OCI-LY7 (cell line): ENCODE results near the gene ST14. TPM values are rescaled to one million over a fixed set of nuclear protein-coding genes. Genes with fewer than 3 reads are reported as not detected.

Experiments used
- BruUV-seq: library from RNA; stranded (reverse); fragments of 400-500 nt; replicated peaks from 2 replicates; lab custom pipeline; 2021; lab: Mats Ljungman, UMichigan
- CTCF ChIA-PET: fragments of 300-600 bp; sonication (Branson Sonifier 250); formaldehyde crosslinking; loops from one replicate; lab custom pipeline; 2022; ENCODE audit warnings: antibody characterized with exemption; ENCODE audit not compliant: unreplicated experiment; lab: Charles Lee
- POLR2A ChIA-PET: fragments of 300-600 bp; sonication (Branson Sonifier 250); formaldehyde crosslinking; loops from one replicate; lab custom pipeline; 2022; ENCODE audit warnings: antibody characterized with exemption; lab: Charles Lee
- DNase-seq: peaks from one replicate; pipeline ENCODE4 v3.0.0-alpha.2; 2015; ENCODE audit warnings: low spot score
- H2AFZ ChIP-seq: fragments of 200-600 bp; sonication (generic), shearing (Covaris generic); 2 replicates; pipeline ENCODE4 v1.6.1; 2014; ENCODE audit warnings: mild to moderate bottlenecking, antibody characterized with exemption, low read length, moderate library complexity
- H3K27ac ChIP-seq: fragments of 200-600 bp; sonication (generic); 2 replicates; pipeline ENCODE4 v1.5.1; 2014; ENCODE audit warnings: mixed run types, low read depth, mild to moderate bottlenecking, moderate library complexity, low read length, inconsistent platforms; ENCODE audit not compliant: poor library complexity, severe bottlenecking
- H3K36me3 ChIP-seq: fragments of 200-600 bp; sonication (generic); 2 replicates; pipeline ENCODE4 v1.6.1; 2014; ENCODE audit warnings: mild to moderate bottlenecking, antibody characterized with exemption, low read length, moderate library complexity, mixed read lengths; ENCODE audit not compliant: insufficient read depth
- H3K4me1 ChIP-seq: fragments of 200-600 bp; sonication (generic); 2 replicates; pipeline ENCODE4 v1.5.1; 2014; ENCODE audit warnings: mild to moderate bottlenecking, low read length; ENCODE audit not compliant: insufficient read depth, poor library complexity, severe bottlenecking
- H3K4me2 ChIP-seq: fragments of 200-600 bp; sonication (generic); 2 replicates; pipeline ENCODE4 v1.6.1; 2014; ENCODE audit warnings: mild to moderate bottlenecking, low read length
- H3K4me3 ChIP-seq: fragments of 200-600 bp; sonication (generic); 2 replicates; pipeline ENCODE4 v1.5.1; 2014; ENCODE audit warnings: mild to moderate bottlenecking, low read depth, low read length; ENCODE audit not compliant: poor library complexity, severe bottlenecking
- H3K79me2 ChIP-seq: fragments of 200-600 bp; sonication (generic); 2 replicates; pipeline ENCODE4 v1.6.1; 2016; ENCODE audit warnings: low read depth, mild to moderate bottlenecking, low read length, moderate library complexity, mixed read lengths; ENCODE audit not compliant: insufficient read depth
- H3K9me2 ChIP-seq: fragments of 200-600 bp; sonication (generic); 2 replicates; pipeline ENCODE4 v1.6.1; 2016; ENCODE audit warnings: mild to moderate bottlenecking, low read length, mixed read lengths; ENCODE audit not compliant: insufficient read depth
- H3K9me3 ChIP-seq: fragments of 200-600 bp; sonication (generic); 2 replicates; pipeline ENCODE4 v1.6.1; 2014; ENCODE audit warnings: mild to moderate bottlenecking, mixed run types, low read length, mixed read lengths
- H4K20me1 ChIP-seq: fragments of 200-600 bp; sonication (generic); 2 replicates; pipeline ENCODE4 v1.6.1; 2014; ENCODE audit warnings: mild to moderate bottlenecking, antibody characterized with exemption, low read length, moderate library complexity, mixed read lengths; ENCODE audit not compliant: insufficient read depth
- EZH2phosphoT487 ChIP-seq: fragments of 200-600 bp; sonication (generic); IDR thresholded peaks from 2 replicates; pipeline ENCODE4 v1.6.1; 2018; ENCODE audit warnings: low read depth, borderline replicate concordance, mild to moderate bottlenecking, mixed run types, antibody characterized with exemption, low read length, moderate library complexity, mixed read lengths
- intact Hi-C: fragments of 100-400 bp; cut with micrococcal nuclease; formaldehyde crosslinking; loops from one replicate; pipeline ENCODE4 v1.10.0; 2022; ENCODE audit not compliant: unreplicated experiment
- total RNA-seq, 2 experiments: library from RNA; depleted of rRNA in 1 of 2; stranded (reverse); fragments of >200 nt in 1 of 2; shearing (Covaris generic) in 1 of 2; gene quantifications; 2 replicates each; pipeline ENCODE4 v1.2.3, GENCODE V29; 2014 to 2022
- TF ChIP-seq, protein P1 (sequence below): fragments of 200-600 bp; sonication (generic); conservative IDR thresholded peaks from 2 replicates; pipeline ENCODE4 v1.5.1; 2014; ENCODE audit warnings: mild to moderate bottlenecking, antibody characterized with exemption, low read length, moderate library complexity, mixed read lengths

The ST14 gene
- total RNA-seq, 2 experiments from 2014 or later: 98.0 to 135 TPM

DNA sequence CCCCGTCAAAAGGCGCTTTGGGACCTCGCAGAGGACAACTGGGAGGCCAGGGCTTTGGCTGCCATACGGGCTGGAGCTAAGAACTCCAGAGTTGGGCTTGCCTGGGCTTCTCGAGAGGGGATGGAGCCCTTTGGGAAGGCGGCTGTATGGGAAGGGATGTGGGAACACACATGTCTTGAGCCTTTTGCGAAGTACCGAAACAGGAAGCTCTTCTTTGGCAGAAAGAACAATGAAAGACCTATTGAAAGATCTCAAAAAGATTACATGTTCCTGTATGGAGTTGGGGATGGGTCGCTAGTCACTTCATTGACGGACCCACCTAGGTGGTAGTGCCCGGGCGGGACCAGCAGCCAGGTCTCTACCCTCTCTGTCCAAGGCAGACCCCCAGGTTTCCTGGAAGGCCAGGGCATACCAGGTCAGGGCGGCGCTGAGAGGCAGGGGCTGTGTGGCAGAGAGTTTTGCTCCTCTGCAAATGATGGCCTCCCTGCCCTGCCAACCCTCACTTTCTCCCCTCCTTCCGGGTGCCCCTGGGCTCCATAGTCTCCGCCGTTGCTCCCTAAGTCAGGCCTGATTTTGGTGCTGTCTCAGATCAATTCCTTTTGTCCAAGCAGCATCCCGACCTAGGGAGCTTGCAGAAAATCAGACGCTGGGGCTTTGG, 1.0 kb downstream of the ST14 start:
- Histone ChIP-seq H3K9me3 (no peaks in the 10 kb centered on the region), H3K9me2 (no peaks in the 10 kb centered on the region), H3K4me2 (peak overlapping the region; percentile 95), H3K79me2 (peaks cover 58% of the 10 kb centered on the region), H3K4me3 (peak overlapping the region; percentile 74), H4K20me1 (no peaks in the 10 kb centered on the region), H3K36me3 (peaks cover 52% of the 10 kb centered on the region; the same call in 1 of the 2 replicates), H3K27ac (peak overlapping the region; percentile 93), H2AFZ (peak overlapping the region; percentile 13; the same call in 1 of the 2 replicates), H3K4me1 (peaks cover 76% of the 10 kb centered on the region)
- no peak for TF ChIP-seq EZH2phosphoT487
- TF ChIP-seq, protein P1, sequence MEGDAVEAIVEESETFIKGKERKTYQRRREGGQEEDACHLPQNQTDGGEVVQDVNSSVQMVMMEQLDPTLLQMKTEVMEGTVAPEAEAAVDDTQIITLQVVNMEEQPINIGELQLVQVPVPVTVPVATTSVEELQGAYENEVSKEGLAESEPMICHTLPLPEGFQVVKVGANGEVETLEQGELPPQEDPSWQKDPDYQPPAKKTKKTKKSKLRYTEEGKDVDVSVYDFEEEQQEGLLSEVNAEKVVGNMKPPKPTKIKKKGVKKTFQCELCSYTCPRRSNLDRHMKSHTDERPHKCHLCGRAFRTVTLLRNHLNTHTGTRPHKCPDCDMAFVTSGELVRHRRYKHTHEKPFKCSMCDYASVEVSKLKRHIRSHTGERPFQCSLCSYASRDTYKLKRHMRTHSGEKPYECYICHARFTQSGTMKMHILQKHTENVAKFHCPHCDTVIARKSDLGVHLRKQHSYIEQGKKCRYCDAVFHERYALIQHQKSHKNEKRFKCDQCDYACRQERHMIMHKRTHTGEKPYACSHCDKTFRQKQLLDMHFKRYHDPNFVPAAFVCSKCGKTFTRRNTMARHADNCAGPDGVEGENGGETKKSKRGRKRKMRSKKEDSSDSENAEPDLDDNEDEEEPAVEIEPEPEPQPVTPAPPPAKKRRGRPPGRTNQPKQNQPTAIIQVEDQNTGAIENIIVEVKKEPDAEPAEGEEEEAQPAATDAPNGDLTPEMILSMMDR: no peak
- peak; percentile 54 for DNase-seq
- POLR2A ChIA-PET: interaction anchor here (0.5 to 4.4 kb wide), 16 partner anchors 10 to 235 kb away, joined by 3 to 17 read pairs (median 4); no protein-coding TSS in a partner anchor
- CTCF ChIA-PET: interaction anchor here (0.9 kb wide), 2 partner anchors 16 to 169 kb away, joined by 3 to 6 read pairs; no protein-coding TSS in a partner anchor
- BruUV-seq: no TSS peak
- intact Hi-C loops: loop anchor here (2.0 to 5.0 kb wide), 3 partner anchors 42 to 1688 kb away; no protein-coding TSS in a partner anchor

- Histone ChIP-seq H3K9me2 (no peaks in the 10 kb centered on the region), H3K27ac (peak overlapping the region; percentile 93), H3K4me3 (peak overlapping the region; percentile 74), H3K9me3 (no peaks in the 10 kb centered on the region), H3K36me3 (peaks cover 53% of the 10 kb centered on the region; the same call in 1 of the 2 replicates), H3K4me1 (peaks cover 76% of the 10 kb centered on the region), H3K79me2 (peaks cover 68% of the 10 kb centered on the region), H3K4me2 (peak overlapping the region; percentile 95), H2AFZ (no peak overlapping the region), H4K20me1 (no peaks in the 10 kb centered on the region)
- CTCF ChIA-PET: interaction anchor here (0.9 kb wide), 1 partner anchor 16 kb away, joined by 3 read pairs; no protein-coding TSS in a partner anchor
- POLR2A ChIA-PET: interaction anchor here (0.6 to 4.4 kb wide), 13 partner anchors 10 to 674 kb away, joined by 3 to 17 read pairs (median 5); no protein-coding TSS in a partner anchor
- DNase-seq: peak; percentile 57
- intact Hi-C loops: loop anchor here (2.0 to 5.0 kb wide), 3 partner anchors 43 to 1689 kb away; no protein-coding TSS in a partner anchor
- no peak for TF ChIP-seq EZH2phosphoT487
- TF ChIP-seq, protein P1: no peak
- BruUV-seq: no TSS peak
These were observed 2.0 kb downstream of the ST14 start for GRCh38 chr11:130161441-130162145.
